Transverse colon (tissue), 3 donors: ENCODE results near the gene ABCC11.

ENCODE experiments used
- EP300 ChIP-seq: sonication (generic); formaldehyde crosslinking; IDR thresholded peaks from one replicate; pipeline ENCODE4 v1.6.1; 2017; ENCODE audit warnings: antibody characterized with exemption, low read depth
- TF ChIP-seq, protein P1 (sequence below), 5 experiments: fragments of 200-600 bp in 3 of 5; fragments of 450-650 bp in 2 of 5; sonication (generic) in 3 of 5; IDR thresholded peaks; 1 replicate in 2 of 5; 2 replicates in 3 of 5; pipeline ENCODE4 v1.5.1; 2016 to 2017; ENCODE audit warnings: antibody characterized with exemption in 5 of 5, inconsistent platforms in 3 of 5, mild to moderate bottlenecking in 2 of 5, moderate library complexity in 1 of 5

DNA sequence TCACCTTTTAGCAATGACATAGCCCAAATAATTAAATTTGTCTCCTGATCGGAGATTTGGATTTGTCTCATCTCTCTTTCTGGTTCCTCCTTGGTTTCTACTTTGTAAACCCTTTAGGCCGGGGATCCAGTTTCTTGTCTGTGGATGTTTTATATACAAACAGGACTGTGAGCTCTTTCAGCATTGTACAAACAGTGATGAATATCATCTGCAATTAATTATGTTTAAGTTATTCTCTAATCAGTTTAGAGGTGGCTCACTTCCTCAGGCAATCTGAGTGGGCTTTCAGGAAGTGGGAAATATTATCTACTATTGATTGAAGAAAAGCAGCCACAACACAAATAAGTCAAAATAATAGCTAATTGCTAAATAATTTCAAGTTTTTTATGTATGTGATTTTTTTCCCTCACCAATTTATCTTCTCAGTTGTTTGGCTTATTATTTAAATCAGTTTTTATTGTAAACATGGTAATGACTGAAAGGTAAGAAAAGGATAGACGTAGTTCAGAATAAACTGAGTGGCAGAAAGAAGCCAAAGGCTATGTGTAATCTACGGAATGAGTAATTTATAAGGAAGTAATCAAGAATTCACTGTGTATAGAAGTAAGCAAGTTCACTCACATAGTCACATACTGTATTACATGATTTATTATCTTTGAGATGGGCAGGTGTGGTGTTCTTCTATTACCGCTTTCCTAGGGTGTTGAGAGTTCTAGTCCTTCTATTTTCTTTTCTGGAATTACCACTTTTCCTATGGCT, 3.4 kb upstream of the ABCC11 start:
- TF ChIP-seq, protein P1, sequence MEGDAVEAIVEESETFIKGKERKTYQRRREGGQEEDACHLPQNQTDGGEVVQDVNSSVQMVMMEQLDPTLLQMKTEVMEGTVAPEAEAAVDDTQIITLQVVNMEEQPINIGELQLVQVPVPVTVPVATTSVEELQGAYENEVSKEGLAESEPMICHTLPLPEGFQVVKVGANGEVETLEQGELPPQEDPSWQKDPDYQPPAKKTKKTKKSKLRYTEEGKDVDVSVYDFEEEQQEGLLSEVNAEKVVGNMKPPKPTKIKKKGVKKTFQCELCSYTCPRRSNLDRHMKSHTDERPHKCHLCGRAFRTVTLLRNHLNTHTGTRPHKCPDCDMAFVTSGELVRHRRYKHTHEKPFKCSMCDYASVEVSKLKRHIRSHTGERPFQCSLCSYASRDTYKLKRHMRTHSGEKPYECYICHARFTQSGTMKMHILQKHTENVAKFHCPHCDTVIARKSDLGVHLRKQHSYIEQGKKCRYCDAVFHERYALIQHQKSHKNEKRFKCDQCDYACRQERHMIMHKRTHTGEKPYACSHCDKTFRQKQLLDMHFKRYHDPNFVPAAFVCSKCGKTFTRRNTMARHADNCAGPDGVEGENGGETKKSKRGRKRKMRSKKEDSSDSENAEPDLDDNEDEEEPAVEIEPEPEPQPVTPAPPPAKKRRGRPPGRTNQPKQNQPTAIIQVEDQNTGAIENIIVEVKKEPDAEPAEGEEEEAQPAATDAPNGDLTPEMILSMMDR (IDR thresholded peaks at IDR 0.05): no peak
- TF ChIP-seq EP300: no peak
